ENCODE results near the gene ASB13.
"Not testable (repeated sequence)": the region's sequence is repeated elsewhere in the genome, so short reads cannot be mapped to it uniquely, and the experiment has no call there.

ASB13 gene

GRCh38 chr10:5622186-5622960 is 44.0 kb downstream of the ASB13 start:
- in situ Hi-C loops (cut with HindIII; ENCODE audit: low sequenced_read_pairs) = no loop called here
- no peak overlapping the region for H3K4me3 ChIP-seq (ENCODE audit: low read depth, low read length)
- no peak for TF ChIP-seq CTCF (IDR thresholded peaks at IDR 0.05; ENCODE audit: low read depth, low read length)
- DNase-seq (ENCODE audit: low read depth, low spot score) = no peak

GRCh38 chr10:5621371-5621770 is 45.0 kb downstream of the ASB13 start:
- DNase-seq (ENCODE audit: low read depth, low spot score); H3K4me3 ChIP-seq (ENCODE audit: low read depth, low read length); in situ Hi-C loops (cut with HindIII; ENCODE audit: low sequenced_read_pairs): not testable (repeated sequence)

GRCh38 chr10:5620966-5621365 is 45.4 kb downstream of the ASB13 start:
- DNase-seq (ENCODE audit: low read depth, low spot score) = no peak
- H3K4me3 ChIP-seq (ENCODE audit: low read depth, low read length) = no peak overlapping the region
- TF ChIP-seq CTCF (IDR thresholded peaks at IDR 0.05; ENCODE audit: low read depth, low read length) = no peak
- in situ Hi-C loops (cut with HindIII; ENCODE audit: low sequenced_read_pairs) = no loop called here

- in situ Hi-C loops (cut with HindIII; ENCODE audit: low sequenced_read_pairs) = no loop called here
- no peak for DNase-seq (ENCODE audit: low read depth, low spot score)
- no peak overlapping the region for H3K4me3 ChIP-seq (ENCODE audit: low read depth, low read length)
- no peak for TF ChIP-seq CTCF (IDR thresholded peaks at IDR 0.05; ENCODE audit: low read depth, low read length)
Measured at GRCh38 chr10:5620223-5620721, 46.1 kb downstream of the ASB13 start.

- in situ Hi-C loops (cut with HindIII; ENCODE audit: low sequenced_read_pairs) = no loop called here
- H3K4me3 ChIP-seq (ENCODE audit: low read depth, low read length) = no peak overlapping the region
- TF ChIP-seq CTCF (IDR thresholded peaks at IDR 0.05; ENCODE audit: low read depth, low read length) = no peak
- peak; percentile 56 for DNase-seq (ENCODE audit: low read depth, low spot score)
Measured at GRCh38 chr10:5619362-5620211, 46.8 kb downstream of the ASB13 start.

- in situ Hi-C loops (cut with HindIII; ENCODE audit: low sequenced_read_pairs) = no loop called here
- DNase-seq (ENCODE audit: low read depth, low spot score) = no peak
- H3K4me3 ChIP-seq (ENCODE audit: low read depth, low read length) = no peak overlapping the region
- no peak for TF ChIP-seq CTCF (IDR thresholded peaks at IDR 0.05; ENCODE audit: low read depth, low read length)
Measured at GRCh38 chr10:5618829-5619228, 47.6 kb downstream of the ASB13 start.

- TF ChIP-seq CTCF (IDR thresholded peaks at IDR 0.05; ENCODE audit: low read depth, low read length) = no peak
- H3K4me3 ChIP-seq (ENCODE audit: low read depth, low read length) = no peak overlapping the region
- DNase-seq (ENCODE audit: low read depth, low spot score) = no peak
- in situ Hi-C loops (cut with HindIII; ENCODE audit: low sequenced_read_pairs) = no loop called here
Measured at GRCh38 chr10:5618042-5618441, 48.4 kb downstream of the ASB13 start.
